NCI-H2081 (cell line): Measurements from ENCODE around the gene ANKRD50.

Source experiments
- DNase-seq, 2 experiments: peaks; one replicate each; lab custom pipeline; 2025; lab: John Stamatoyannopoulos, UW

Gene ANKRD50

GRCh38 chr4:124710015-124710741 is 2.4 kb downstream of the ANKRD50 start:
- DNase-seq, result no peak

- no peak for DNase-seq
These were observed 3.8 kb downstream of the ANKRD50 start for GRCh38 chr4:124708517-124709300.

GRCh38 chr4:124705393-124705792 is 7.1 kb downstream of the ANKRD50 start:
- no peak for DNase-seq

- DNase-seq, result no peak
These were observed 9.4 kb downstream of the ANKRD50 start for GRCh38 chr4:124703154-124703553.

GRCh38 chr4:124697441-124697840 is 15.1 kb downstream of the ANKRD50 start:
- no peak for DNase-seq

- no peak for DNase-seq
These were observed 16.4 kb downstream of the ANKRD50 start for GRCh38 chr4:124696182-124696581.

- no peak for DNase-seq
These were observed 17.5 kb downstream of the ANKRD50 start for GRCh38 chr4:124694946-124695598.

GRCh38 chr4:124694306-124694705 is 18.2 kb downstream of the ANKRD50 start:
- DNase-seq, result no peak

GRCh38 chr4:124691801-124692200 is 20.7 kb downstream of the ANKRD50 start:
- DNase-seq, result no peak

GRCh38 chr4:124686279-124686678 is 26.3 kb downstream of the ANKRD50 start:
- no peak for DNase-seq

- DNase-seq, result no peak
These were observed 26.7 kb downstream of the ANKRD50 start for GRCh38 chr4:124685851-124686250.

- no peak for DNase-seq
These were observed 28.2 kb downstream of the ANKRD50 start for GRCh38 chr4:124684301-124684700.

- no peak for DNase-seq
These were observed 30.1 kb downstream of the ANKRD50 start for GRCh38 chr4:124682384-124682783.

GRCh38 chr4:124666496-124666895 is 46.0 kb downstream of the ANKRD50 start:
- no peak for DNase-seq

- DNase-seq, result no peak
These were observed 53.7 kb downstream of the ANKRD50 start for GRCh38 chr4:124658795-124659194.

GRCh38 chr4:124650614-124651013 is 61.9 kb downstream of the ANKRD50 start:
- DNase-seq, result no peak

- no peak for DNase-seq
These were observed 64.9 kb downstream of the ANKRD50 start for GRCh38 chr4:124647599-124647998.

GRCh38 chr4:124644621-124645020 is 67.9 kb downstream of the ANKRD50 start:
- DNase-seq, result no peak

- DNase-seq, result no peak
These were observed 69.7 kb downstream of the ANKRD50 start for GRCh38 chr4:124642846-124643245.

- DNase-seq, result no peak
These were observed 70.7 kb downstream of the ANKRD50 start for GRCh38 chr4:124641715-124642381.

GRCh38 chr4:124640022-124640730 is 72.4 kb downstream of the ANKRD50 start:
- no peak for DNase-seq

- no peak for DNase-seq
These were observed 75.2 kb downstream of the ANKRD50 start for GRCh38 chr4:124637321-124637720.
